Measurements from ENCODE around the gene BICD2.

BICD2 gene

DNA sequence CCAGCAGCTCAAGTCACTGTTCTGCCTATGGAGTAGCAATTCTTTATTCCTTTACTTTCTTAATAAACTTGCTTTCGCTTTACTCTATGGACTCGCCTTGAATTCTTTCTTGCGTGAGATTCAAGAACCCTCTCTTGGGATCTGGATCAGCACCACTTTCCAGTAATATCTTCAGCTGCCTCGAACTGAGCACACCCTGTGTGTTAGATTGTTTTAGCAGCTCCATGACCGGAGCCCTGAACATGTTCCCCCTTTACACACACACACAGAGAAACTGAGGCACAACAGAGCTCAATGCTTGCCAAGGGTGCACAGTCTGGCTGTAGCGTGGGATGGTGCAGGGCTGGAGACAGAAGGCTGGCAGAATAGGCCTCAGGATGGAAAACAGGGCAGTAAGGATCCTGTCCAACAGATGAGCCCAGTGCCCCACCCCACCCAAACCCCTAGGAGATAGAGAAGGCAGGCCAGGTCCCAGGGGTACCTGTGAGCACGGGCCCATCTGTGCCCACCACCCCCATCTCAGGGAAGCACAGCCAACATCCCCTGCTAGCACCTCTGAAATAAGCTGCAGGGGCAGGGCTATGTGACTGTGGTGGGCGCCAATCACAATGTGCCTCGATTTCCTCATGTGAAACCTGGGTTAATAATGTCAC, 27.9 kb downstream of the BICD2 start:
- H3K27me3 Mint-ChIP-seq = no peaks in the 10 kb centered on the region
- no peak overlapping the region for H3K4me3 Mint-ChIP-seq
- no peak for DNase-seq
- peaks cover 4 to 5% of the 10 kb centered on the region in 2 donors for H3K36me3 Mint-ChIP-seq
- peaks cover 68 to 91% of the 10 kb centered on the region in 2 donors for H3K4me1 Mint-ChIP-seq
- no peak for ATAC-seq (replicated peaks)
- H3K27ac Mint-ChIP-seq = no peak overlapping the region
- H3K9me3 Mint-ChIP-seq = no peaks in the 10 kb centered on the region

DNA sequence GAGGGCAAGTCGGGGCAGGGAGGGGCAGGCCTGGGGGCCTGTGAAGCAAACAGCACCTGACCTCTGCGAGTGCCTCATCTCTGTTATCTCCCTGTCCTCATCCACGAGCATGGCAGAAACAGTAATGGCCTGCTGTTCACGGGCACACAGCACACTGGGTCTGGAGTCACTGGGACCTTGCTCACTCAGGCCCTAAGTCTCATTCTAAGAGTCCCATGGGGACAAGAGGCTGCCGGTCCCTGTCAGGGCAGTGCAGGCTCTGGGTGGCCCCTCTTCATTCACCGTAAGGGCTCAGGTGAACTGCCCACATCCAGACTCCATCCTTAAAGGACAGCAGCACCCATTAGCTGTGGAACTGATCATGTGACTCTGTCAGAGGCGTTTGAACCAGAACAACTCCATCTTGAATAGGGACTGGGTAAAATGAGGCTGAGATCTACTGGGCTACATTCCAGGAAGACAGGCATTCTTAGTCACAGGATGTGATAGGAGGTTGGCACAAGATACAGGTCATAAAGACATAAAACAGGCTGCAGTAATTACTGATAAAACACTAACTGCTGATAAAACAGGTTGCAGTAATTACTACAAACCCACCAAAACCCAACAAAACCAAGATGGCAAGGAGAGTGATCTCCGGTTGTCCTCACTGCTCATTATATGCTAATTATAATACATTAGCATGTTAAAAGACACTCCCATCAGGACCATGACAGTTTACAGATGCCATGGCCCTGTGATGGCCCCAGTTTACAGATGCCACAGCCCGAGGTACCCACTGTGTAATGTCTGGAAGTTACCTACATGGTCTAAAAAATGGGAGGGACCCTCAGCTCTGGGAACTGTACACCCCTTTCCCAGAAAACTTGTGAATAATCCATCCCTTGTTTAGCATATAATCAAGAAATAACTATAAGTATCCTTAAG, 28.7 kb downstream of the BICD2 start:
- Mint-ChIP-seq H3K27ac (peak overlapping the region; percentile 84), H3K9me3 (no peaks in the 10 kb centered on the region), H3K4me3 (no peak overlapping the region), H3K27me3 (no peaks in the 10 kb centered on the region), H3K4me1 (peaks cover 67 to 91% of the 10 kb centered on the region in 2 donors), H3K36me3 (peaks cover 4 to 9% of the 10 kb centered on the region in 2 donors)
- ATAC-seq (replicated peaks) = no peak
- no peak for DNase-seq

DNA sequence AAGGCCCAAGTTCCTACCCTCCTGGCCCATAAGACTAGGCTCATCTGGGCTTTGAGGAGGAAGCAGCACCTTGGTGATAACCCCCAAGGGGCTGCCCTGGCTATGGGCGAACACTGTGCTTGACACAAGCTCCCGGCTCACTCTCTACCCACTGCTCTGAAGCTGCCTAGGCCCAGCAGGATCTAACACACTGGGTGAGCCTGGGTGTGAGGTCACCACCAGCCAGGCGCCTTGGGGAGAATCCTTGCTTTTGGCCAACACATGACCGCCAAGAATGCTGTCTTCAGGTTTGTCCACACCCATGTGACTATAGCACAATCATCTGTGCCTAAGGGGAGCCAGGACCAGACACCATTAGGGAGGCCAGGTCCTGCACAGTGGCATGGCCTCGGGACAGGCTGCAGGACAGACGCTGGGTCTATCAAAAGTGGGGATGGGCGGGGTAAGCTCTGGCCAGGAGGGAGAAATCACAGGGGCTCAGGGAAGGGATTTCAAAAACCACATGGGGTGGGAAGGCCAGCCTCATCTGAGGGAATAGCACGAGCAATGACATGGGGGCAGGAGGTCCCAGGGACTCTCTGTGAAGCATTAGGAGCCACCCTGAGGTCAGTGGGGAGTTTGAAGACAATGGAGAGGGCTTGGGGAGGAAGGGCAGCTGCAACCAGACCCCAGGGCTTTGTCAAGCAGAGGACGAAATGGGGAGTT, 29.6 kb downstream of the BICD2 start:
- DNase-seq = no peak
- Mint-ChIP-seq H3K27ac (peak overlapping the region; percentile 84), H3K4me3 (no peak overlapping the region), H3K36me3 (peaks cover 4 to 9% of the 10 kb centered on the region in 2 donors), H3K9me3 (no peaks in the 10 kb centered on the region), H3K27me3 (no peaks in the 10 kb centered on the region), H3K4me1 (peaks cover 66 to 91% of the 10 kb centered on the region in 2 donors)
- peak; percentile 78 to 83 for ATAC-seq (replicated peaks)

- DNase-seq = no peak
- H3K4me1 Mint-ChIP-seq = peaks cover 64 to 91% of the 10 kb centered on the region in 2 donors
- no peaks in the 10 kb centered on the region for H3K9me3 Mint-ChIP-seq
- no peak for ATAC-seq (replicated peaks)
- no peaks in the 10 kb centered on the region for H3K27me3 Mint-ChIP-seq
- H3K36me3 Mint-ChIP-seq = peaks cover 25 to 36% of the 10 kb centered on the region in 2 donors
- no peak overlapping the region for H3K27ac Mint-ChIP-seq
- H3K4me3 Mint-ChIP-seq = no peak overlapping the region
Observed at GRCh38 chr9:92730897-92731296, 33.7 kb downstream of the BICD2 start.

DNA sequence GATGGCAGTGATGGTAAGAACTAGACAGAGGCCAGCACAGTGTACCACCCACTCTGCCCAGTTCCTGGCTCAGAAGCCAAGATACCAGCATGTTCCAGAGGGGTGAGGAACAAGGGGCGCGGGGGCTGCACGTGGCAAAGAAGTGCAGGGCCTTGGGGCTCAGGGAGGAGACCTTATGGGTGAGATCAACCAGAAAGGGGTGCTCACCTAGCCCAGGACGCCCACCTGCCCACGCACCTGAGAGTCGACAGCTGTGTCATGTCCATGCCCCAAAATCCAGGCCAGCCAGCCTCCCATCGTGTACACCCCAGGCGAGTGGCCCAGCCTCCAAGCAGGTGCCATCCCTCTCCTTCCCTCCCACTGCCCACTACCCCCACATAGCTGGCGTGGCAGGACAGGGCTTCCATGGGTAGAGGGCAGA, 34.9 kb downstream of the BICD2 start:
- ATAC-seq (replicated peaks) (no peak), DNase-seq (no peak)
- Mint-ChIP-seq H3K36me3 (peaks cover 25 to 40% of the 10 kb centered on the region in 2 donors), H3K4me3 (peak overlapping the region in 1 of 2 donors; percentile 73), H3K9me3 (no peaks in the 10 kb centered on the region), H3K27me3 (no peaks in the 10 kb centered on the region), H3K4me1 (peaks cover 58 to 84% of the 10 kb centered on the region in 2 donors), H3K27ac (peak overlapping the region; percentile 95)

DNA sequence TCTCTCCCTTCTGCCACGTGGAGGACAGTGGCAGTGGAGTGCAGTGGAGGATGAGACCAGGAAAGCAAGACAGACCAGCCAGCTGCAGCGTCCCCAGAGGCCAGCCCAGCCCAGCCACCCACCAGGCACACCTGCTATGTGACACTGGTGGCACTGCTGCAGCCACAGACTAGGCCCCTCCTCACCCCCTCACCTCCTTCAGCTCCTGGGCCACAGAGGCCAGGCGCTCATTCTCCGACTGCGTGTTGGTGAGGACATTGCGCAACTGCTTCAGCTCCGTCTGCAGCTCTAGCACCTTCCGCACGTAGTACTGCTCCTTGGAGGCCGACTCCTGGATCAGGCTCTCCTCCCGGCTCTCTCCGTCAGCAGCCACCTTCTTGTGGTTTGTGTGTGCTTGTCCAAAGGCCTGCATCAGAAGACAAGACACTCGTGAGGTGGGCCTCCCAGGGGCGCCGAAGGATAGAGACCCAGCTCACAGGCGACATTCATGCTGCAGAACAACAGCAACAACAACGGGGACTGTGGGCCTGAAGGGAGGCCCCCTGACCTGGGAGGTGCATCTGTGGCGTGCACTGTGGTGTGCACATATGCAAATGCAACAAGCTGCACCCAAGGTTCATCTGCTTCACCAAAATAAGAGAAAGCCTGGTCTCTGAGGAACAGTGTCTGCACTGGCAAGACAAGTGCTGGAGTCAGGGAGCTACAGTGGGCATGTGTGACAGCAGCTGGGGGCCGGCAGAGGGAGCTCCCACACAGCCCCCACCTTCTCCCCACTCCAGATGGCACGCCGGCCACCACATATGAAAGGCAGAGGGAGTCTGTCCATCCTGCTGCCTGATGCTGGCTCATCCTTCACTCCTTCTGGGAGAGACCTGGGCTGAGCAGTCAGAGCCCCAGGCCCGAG, 35.5 kb downstream of the BICD2 start:
- peak overlapping the region; percentile 69 to 73 for H3K4me3 Mint-ChIP-seq
- H3K4me1 Mint-ChIP-seq = peaks cover 58 to 82% of the 10 kb centered on the region in 2 donors
- H3K27me3 Mint-ChIP-seq = no peaks in the 10 kb centered on the region
- ATAC-seq (replicated peaks) (peak; percentile 96 to 97), DNase-seq (peak; percentile 56)
- H3K9me3 Mint-ChIP-seq = no peaks in the 10 kb centered on the region
- peaks cover 28 to 44% of the 10 kb centered on the region in 2 donors for H3K36me3 Mint-ChIP-seq
- H3K27ac Mint-ChIP-seq = peak overlapping the region; percentile 95

DNA sequence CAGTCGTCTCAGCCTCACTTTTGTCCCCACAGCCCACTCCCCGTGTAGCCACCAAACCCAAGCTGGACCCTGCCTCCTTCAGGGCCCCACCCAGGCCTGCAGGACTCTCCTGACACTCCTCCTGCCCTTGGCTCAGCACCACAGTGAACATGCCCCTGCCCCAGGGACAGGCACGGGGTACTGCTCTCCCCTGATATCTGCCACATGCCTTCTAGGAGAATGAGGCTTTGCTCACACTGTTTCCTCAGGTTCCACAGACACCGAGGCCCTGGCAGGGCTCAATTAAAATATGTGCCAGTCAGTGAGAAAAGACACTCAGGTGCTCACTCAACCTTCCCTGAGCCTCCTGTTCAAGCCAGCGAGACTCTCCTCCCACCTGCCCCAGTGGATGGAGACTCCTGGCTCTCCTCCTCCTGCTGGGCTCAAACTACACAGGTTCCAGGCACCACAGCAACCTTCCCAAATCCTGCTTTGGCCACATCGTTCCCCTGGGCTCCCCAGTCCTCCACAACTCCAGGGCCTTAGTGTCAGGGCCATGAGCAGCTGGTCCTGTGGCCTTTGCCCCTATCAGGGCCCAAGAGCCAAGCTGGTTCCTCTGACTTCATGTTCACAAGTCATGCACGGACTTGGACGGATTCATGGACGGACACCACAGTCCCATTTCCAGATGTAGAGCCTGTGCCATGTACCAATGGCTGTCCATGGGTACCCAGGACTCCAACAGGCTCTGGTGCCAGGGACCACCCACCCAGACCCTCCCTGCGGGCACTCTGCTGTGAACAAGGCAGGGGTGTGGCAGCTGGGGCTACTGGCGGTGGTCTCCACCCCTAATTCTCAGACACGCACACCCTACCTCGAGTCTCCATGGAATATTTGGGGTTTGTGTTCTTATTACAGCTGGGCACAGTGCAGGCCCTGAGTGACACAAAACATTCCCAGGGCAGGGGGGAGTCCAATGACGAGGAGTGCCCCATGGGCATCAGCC, 36.6 kb downstream of the BICD2 start:
- Mint-ChIP-seq H3K9me3 (no peaks in the 10 kb centered on the region), H3K27ac (peak overlapping the region; percentile 94), H3K27me3 (no peaks in the 10 kb centered on the region), H3K36me3 (peaks cover 27 to 48% of the 10 kb centered on the region in 2 donors), H3K4me3 (peak overlapping the region in 1 of 2 donors; percentile 17), H3K4me1 (peaks cover 63 to 87% of the 10 kb centered on the region in 2 donors)
- DNase-seq (no peak), ATAC-seq (replicated peaks) (no peak)

GRCh38 chr9:92726971-92727715, 37.5 kb downstream of the BICD2 start:
- Mint-ChIP-seq H3K27me3 (no peaks in the 10 kb centered on the region), H3K9me3 (no peaks in the 10 kb centered on the region), H3K4me3 (peak overlapping the region in 1 of 2 donors; percentile 17), H3K27ac (peak overlapping the region; percentile 94), H3K36me3 (peaks cover 31 to 53% of the 10 kb centered on the region in 2 donors), H3K4me1 (peaks cover 66 to 89% of the 10 kb centered on the region in 2 donors)
- DNase-seq = no peak
- ATAC-seq (replicated peaks) = no peak

GRCh38 chr9:92726348-92726747, 38.3 kb downstream of the BICD2 start:
- H3K4me3 Mint-ChIP-seq = no peak overlapping the region
- H3K9me3 Mint-ChIP-seq = no peaks in the 10 kb centered on the region
- H3K4me1 Mint-ChIP-seq = peaks cover 65 to 89% of the 10 kb centered on the region in 2 donors
- no peak for ATAC-seq (replicated peaks)
- no peak for DNase-seq
- peaks cover 36 to 57% of the 10 kb centered on the region in 2 donors for H3K36me3 Mint-ChIP-seq
- no peaks in the 10 kb centered on the region for H3K27me3 Mint-ChIP-seq
- H3K27ac Mint-ChIP-seq = no peak overlapping the region

DNA sequence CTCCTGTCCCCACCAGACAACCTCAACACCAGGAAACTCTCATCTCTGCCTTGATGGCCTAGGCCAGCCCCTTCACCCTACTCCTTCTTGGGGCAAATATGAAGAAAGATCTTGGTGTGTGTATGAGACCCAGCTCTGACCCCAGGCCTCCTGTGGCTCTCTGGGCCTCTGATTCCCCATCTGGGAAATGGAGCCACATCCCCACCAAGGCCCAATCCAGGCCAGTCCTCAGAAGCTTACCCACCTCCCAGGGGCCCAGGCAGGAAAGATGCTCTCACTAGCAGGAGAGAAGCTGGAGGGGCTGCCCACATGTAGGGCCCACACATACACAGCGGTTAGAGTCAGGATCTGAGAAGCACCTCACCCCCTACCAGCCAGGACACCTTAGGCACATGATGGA, 38.9 kb downstream of the BICD2 start:
- DNase-seq = no peak
- Mint-ChIP-seq H3K27ac (peak overlapping the region; percentile 85), H3K4me1 (peaks cover 66 to 89% of the 10 kb centered on the region in 2 donors), H3K9me3 (no peaks in the 10 kb centered on the region), H3K36me3 (peaks cover 39 to 62% of the 10 kb centered on the region in 2 donors), H3K4me3 (no peak overlapping the region), H3K27me3 (no peaks in the 10 kb centered on the region)
- no peak for ATAC-seq (replicated peaks)

DNA sequence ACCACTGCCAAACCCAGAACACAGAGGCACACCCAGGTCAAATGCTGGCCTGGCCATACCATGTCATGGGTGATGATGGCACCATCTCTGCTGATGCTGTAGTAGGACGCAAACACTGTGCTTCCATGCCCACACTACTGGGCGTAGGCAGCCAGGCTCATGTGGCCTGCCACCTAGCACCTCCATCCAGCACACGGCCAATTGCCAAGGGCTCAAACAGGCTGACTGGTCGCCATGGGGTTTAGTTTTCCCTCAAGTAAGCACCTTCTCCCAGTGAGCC, 39.4 kb downstream of the BICD2 start:
- H3K27me3 Mint-ChIP-seq = no peaks in the 10 kb centered on the region
- no peak overlapping the region for H3K4me3 Mint-ChIP-seq
- H3K36me3 Mint-ChIP-seq = peaks cover 45 to 67% of the 10 kb centered on the region in 2 donors
- no peaks in the 10 kb centered on the region for H3K9me3 Mint-ChIP-seq
- peaks cover 66 to 89% of the 10 kb centered on the region in 2 donors for H3K4me1 Mint-ChIP-seq
- DNase-seq (no peak), ATAC-seq (replicated peaks) (no peak)
- H3K27ac Mint-ChIP-seq = no peak overlapping the region

- H3K4me3 Mint-ChIP-seq = no peak overlapping the region
- H3K27me3 Mint-ChIP-seq = no peaks in the 10 kb centered on the region
- H3K36me3 Mint-ChIP-seq = peaks cover 50 to 72% of the 10 kb centered on the region in 2 donors
- DNase-seq (no peak), ATAC-seq (replicated peaks) (no peak)
- H3K27ac Mint-ChIP-seq = peak overlapping the region; percentile 70
- H3K4me1 Mint-ChIP-seq = peaks cover 66 to 89% of the 10 kb centered on the region in 2 donors
- H3K9me3 Mint-ChIP-seq = no peaks in the 10 kb centered on the region
Observed at GRCh38 chr9:92724528-92725265, 39.9 kb downstream of the BICD2 start.

Measured in stimulated activated naive B cell treated with anti-CD40 and anti-IgM and Interleukin-4, amounts not matched to agents 10 μg/mL and 1 μg/mL and 100 μg/mL, for 72 hours (primary cell).